OCI-LY1 (cell line): Measurements from ENCODE around the gene FBXO34.

ENCODE experiments used
- CTCF ChIP-seq: fragments of 200-600 bp; sonication (generic), shearing (Covaris generic); IDR thresholded peaks from 2 replicates; pipeline ENCODE4 v1.5.1; 2017; ENCODE audit warnings: mild to moderate bottlenecking, antibody characterized with exemption, low read length, moderate library complexity, mixed read lengths
- EZH2 ChIP-seq: fragments of 200-600 bp; sonication (generic), shearing (Covaris generic); IDR thresholded peaks from 2 replicates; pipeline ENCODE4 v1.8.0; 2017; ENCODE audit warnings: borderline replicate concordance, mixed run types, mild to moderate bottlenecking, antibody characterized with exemption, low read length, moderate library complexity, mixed read lengths

DNA sequence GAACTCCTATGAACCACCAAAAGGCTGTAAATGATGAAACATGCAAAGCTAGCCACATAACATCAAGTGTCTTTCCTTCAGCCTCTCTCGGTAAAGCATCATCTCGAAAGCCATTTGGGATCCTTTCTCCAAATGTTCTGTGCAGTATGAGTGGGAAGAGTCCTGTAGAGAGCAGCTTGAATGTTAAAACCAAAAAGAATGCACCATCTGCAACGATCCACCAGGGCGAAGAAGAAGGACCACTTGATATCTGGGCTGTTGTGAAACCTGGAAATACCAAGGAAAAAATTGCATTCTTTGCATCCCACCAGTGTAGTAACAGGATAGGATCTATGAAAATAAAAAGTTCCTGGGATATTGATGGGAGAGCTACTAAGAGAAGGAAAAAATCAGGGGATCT, 79.2 kb downstream of the FBXO34 start:
- TF ChIP-seq CTCF = no peak
- TF ChIP-seq EZH2 = no peak
